AG04450 (cell line): ENCODE data around the gene C7orf57. TPM values are rescaled to one million over a fixed set of nuclear protein-coding genes. Genes with fewer than 3 reads are reported as not detected.

Experiments used
- CTCF ChIA-PET: fragments of 300-600, 350-600 bp; formaldehyde crosslinking; extraction: SDS; loops from one replicate; lab custom pipeline; 2022; ENCODE audit warnings: antibody characterized with exemption, inconsistent platforms; lab: Charles Lee
- POLR2A ChIA-PET: fragments of 350-600 bp; formaldehyde crosslinking; extraction: SDS; loops from one replicate; lab custom pipeline; 2021; ENCODE audit warnings: antibody characterized with exemption, inconsistent platforms; lab: Yijun Ruan, JAX
- DNase-seq: peaks from one replicate; pipeline ENCODE4 v3.0.0-alpha.2; 2011; ENCODE audit warnings: low read depth, low spot score
- H3K27ac ChIP-seq: one replicate; pipeline ENCODE4 v1.5.1; 2012; ENCODE audit warnings: low read depth, low read length, control low read depth
- H3K27me3 ChIP-seq: one replicate; pipeline ENCODE4 v1.6.0; 2012; ENCODE audit warnings: low read length; ENCODE audit not compliant: control insufficient read depth, insufficient read depth
- H3K4me3 ChIP-seq: 2 replicates; pipeline ENCODE4 v1.5.1; 2011; ENCODE audit warnings: mild to moderate bottlenecking, low read depth, low read length, control low read depth
- H3K9me3 ChIP-seq: 2 replicates; pipeline ENCODE4 v1.5.1; 2012; ENCODE audit warnings: low read length; ENCODE audit not compliant: control insufficient read depth, insufficient read depth
- CTCF ChIP-seq: IDR thresholded peaks from 2 replicates; pipeline ENCODE4 v1.5.1; 2011; ENCODE audit warnings: low read depth, low read length, control low read depth, inconsistent platforms
- polyA plus RNA-seq: library from polyadenylated mRNA; depleted of rRNA; stranded (reverse); fragments of >200 nt; gene quantifications from 2 replicates; pipeline ENCODE4 v1.2.3, GENCODE V29; 2011

The C7orf57 gene
- polyA plus RNA-seq, 1 experiment: not detected

DNA sequence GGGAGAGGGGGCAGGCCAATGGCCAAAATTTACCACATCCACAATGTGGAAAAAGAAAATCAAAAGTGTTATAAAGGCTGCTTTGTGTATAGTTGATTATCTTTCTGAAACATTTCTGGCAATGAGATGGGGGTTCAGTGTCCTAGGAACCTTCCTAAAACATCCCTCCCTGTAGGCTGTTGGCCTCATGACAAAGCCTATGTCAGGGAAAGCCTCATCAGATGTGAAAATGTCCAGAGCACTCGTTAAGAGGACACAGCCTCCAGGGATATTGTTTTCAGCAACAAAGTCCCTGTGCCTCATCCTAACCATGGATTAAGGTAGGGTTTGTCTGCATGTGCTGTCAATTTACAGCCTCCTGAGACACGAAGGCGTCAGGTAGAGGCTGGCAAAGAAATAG lies 23.4 kb upstream of the C7orf57 start:
- H3K9me3 ChIP-seq: no peaks in the 10 kb centered on the region
- no peak overlapping the region for H3K4me3 ChIP-seq
- DNase-seq: no peak
- ChIA-PET POLR2A (no interaction called here), CTCF (interaction anchor here (1.2 kb wide), 1 partner anchor 99 kb away, joined by 3 read pairs; no protein-coding TSS in a partner anchor)
- no peak overlapping the region for H3K27ac ChIP-seq
- TF ChIP-seq CTCF: no peak
- no peaks in the 10 kb centered on the region for H3K27me3 ChIP-seq

DNA sequence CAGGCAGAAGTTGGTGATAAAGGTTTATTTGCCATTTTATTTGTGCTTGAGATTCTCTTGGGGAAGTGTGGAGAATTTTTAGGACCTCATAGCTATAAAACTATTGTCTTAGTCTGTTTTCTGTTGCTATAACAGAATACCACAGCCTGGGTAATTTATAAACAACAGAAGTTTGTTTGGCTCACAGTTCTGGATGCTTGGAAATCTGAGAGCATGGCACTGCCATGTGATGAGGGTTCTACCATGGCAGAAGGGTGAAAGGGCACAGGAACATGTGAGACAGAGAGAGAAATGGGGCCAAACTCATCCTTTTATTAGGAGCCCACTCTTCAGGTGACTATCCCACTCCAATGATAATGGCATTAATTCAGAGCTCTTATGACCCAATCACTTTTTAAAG lies 18.7 kb upstream of the C7orf57 start:
- CTCF ChIA-PET: no interaction called here
- no peaks in the 10 kb centered on the region for H3K27me3 ChIP-seq
- H3K9me3 ChIP-seq: no peaks in the 10 kb centered on the region
- DNase-seq: no peak
- H3K4me3 ChIP-seq: no peak overlapping the region
- no peak overlapping the region for H3K27ac ChIP-seq
- POLR2A ChIA-PET: no interaction called here
- TF ChIP-seq CTCF: no peak

- Histone ChIP-seq H3K27me3 (no peaks in the 10 kb centered on the region), H3K27ac (no peak overlapping the region), H3K9me3 (no peaks in the 10 kb centered on the region), H3K4me3 (no peak overlapping the region)
- ChIA-PET POLR2A (no interaction called here), CTCF (interaction anchor here (0.7 kb wide), 1 partner anchor 137 kb away, joined by 3 read pairs; no protein-coding TSS in a partner anchor)
- no peak for TF ChIP-seq CTCF
- no peak for DNase-seq
Measured at GRCh38 chr7:48017674-48018073, 17.7 kb upstream of the C7orf57 start.

- Histone ChIP-seq H3K4me3 (no peak overlapping the region), H3K9me3 (no peaks in the 10 kb centered on the region), H3K27me3 (peaks cover 20% of the 10 kb centered on the region), H3K27ac (no peak overlapping the region)
- no peak for TF ChIP-seq CTCF
- no peak for DNase-seq
- POLR2A ChIA-PET: no interaction called here
- CTCF ChIA-PET: no interaction called here
Measured at GRCh38 chr7:48025624-48026023, 9.7 kb upstream of the C7orf57 start.

DNA sequence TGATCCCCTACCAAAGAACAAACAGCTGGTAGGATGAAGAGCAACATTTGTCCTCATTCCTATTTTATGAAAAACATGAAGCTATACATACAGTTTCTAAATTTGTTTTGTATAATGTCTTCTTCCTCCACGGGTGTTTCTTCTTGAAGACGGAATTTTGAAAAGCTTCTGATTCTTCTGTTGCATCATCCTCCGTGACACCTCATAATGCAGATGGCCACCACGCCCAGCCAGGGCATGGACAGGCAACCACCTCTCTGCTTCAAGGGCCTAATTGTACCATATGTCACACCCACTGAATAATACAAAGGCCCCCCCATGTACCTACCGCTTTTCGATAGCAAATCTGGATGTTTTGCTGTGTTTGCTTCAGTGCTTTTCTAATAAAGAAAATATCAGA lies 6.4 kb upstream of the C7orf57 start, which contains the start of gene SUN3:
SUN3 (minus strand) TSS at position 170 of the 400 bp plus-strand sequence; CDS start at position 1, 169 bp downstream.
- ChIA-PET CTCF (no interaction called here), POLR2A (no interaction called here)
- DNase-seq: no peak
- TF ChIP-seq CTCF: no peak
- Histone ChIP-seq H3K9me3 (no peaks in the 10 kb centered on the region), H3K27me3 (peaks cover 21% of the 10 kb centered on the region), H3K27ac (no peak within 1 kb of the TSS), H3K4me3 (no peak within 1 kb of the TSS)
